Measurements from ENCODE around the gene ITPKC.

ITPKC gene

GRCh38 chr19:40775632-40776022 lies 58.7 kb downstream of the ITPKC start:
- TF ChIP-seq, protein P1, sequence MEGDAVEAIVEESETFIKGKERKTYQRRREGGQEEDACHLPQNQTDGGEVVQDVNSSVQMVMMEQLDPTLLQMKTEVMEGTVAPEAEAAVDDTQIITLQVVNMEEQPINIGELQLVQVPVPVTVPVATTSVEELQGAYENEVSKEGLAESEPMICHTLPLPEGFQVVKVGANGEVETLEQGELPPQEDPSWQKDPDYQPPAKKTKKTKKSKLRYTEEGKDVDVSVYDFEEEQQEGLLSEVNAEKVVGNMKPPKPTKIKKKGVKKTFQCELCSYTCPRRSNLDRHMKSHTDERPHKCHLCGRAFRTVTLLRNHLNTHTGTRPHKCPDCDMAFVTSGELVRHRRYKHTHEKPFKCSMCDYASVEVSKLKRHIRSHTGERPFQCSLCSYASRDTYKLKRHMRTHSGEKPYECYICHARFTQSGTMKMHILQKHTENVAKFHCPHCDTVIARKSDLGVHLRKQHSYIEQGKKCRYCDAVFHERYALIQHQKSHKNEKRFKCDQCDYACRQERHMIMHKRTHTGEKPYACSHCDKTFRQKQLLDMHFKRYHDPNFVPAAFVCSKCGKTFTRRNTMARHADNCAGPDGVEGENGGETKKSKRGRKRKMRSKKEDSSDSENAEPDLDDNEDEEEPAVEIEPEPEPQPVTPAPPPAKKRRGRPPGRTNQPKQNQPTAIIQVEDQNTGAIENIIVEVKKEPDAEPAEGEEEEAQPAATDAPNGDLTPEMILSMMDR (IDR thresholded peaks at IDR 0.05): no peak

GRCh38 chr19:40776364-40776763 lies 59.5 kb downstream of the ITPKC start:
- TF ChIP-seq, protein P1 (IDR thresholded peaks at IDR 0.05): no peak

GRCh38 chr19:40776932-40777644 lies 60.2 kb downstream of the ITPKC start:
- TF ChIP-seq, protein P1 (IDR thresholded peaks at IDR 0.05): no peak

GRCh38 chr19:40777645-40777936 lies 60.7 kb downstream of the ITPKC start:
- TF ChIP-seq, protein P1 (IDR thresholded peaks at IDR 0.05): no peak

- TF ChIP-seq, protein P1 (IDR thresholded peaks at IDR 0.05): no peak
Measured at GRCh38 chr19:40777937-40778705, 61.2 kb downstream of the ITPKC start, which contains the start of gene RAB4B. TSS of gene RAB4B (plus strand) at chr19:40778247. CDS start at chr19:40778376, 129 bp downstream.

DNA sequence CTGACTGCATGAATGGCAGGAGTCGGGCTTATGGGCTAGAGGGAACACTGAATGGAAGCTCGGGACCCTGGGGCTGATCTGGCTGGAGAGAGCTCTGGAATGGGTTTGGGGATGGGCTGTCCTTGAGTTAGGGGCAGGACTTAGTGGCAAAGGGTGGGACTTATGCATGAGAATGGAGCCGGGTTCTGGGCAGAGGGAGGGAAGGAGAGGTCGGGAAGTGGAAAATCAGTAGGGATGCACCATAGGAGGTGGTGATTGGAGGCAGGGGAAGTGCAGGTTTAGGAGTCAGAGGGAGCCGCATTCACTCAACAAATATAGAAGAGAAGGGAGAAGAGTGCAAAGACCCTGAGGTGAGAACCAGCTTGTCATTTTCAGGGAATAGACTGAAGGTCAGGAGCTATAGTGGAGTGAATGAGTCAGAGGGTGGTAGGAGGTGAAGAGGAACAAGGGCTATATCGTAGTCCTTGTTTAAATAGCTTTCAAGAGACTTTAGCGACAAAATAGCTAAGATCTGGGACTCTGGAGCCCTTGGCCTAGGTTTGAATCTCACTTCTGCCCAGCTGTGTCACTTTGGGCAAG lies 61.9 kb downstream of the ITPKC start:
- TF ChIP-seq, protein P1 (IDR thresholded peaks at IDR 0.05): no peak

DNA sequence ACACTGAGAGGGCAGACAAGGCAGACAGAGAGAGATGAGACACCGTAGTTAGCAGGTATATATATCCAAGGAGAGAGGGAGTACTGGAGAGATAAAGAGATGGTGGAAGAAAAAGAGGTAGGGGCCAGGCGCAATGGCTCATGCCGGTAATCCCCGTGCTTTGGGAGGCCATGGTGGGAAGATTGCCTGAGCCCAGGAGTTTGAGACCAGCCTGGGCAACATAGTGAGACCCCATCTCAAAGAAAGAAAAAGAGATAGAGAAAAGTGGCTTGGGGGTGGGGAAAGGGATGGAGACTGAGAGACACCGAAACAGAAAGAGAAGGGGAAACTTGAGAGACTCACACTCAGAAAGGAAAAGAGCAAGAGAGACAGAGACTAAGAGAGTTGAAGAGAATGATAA lies 63.7 kb downstream of the ITPKC start:
- TF ChIP-seq, protein P1 (IDR thresholded peaks at IDR 0.05): no peak

Data from LNCAP (cell line).